ENCODE data around the gene RGS5. TPM values are rescaled to one million over a fixed set of nuclear protein-coding genes. Genes with fewer than 3 reads are reported as not detected.
"Not testable (repeated sequence)": the region's sequence is repeated elsewhere in the genome, so short reads cannot be mapped to it uniquely, and the experiment has no call there.

RGS5 gene
- total and polyA plus RNA-seq, 5 donors from 2014 or later = 1.8 to 4.1 (median 2.4) TPM

- H3K27ac Mint-ChIP-seq = no peak overlapping the region
- peaks cover 10% of the 10 kb centered on the region for H3K36me3 Mint-ChIP-seq
- H3K27me3 Mint-ChIP-seq = no peaks in the 10 kb centered on the region
- Histone ChIP-seq H3K27ac (ENCODE audit: insufficient read depth, low read length, poor library complexity, severe bottlenecking) (no peak overlapping the region), H3K27me3 (ENCODE audit: control insufficient read depth, insufficient read depth, low read length) (peaks cover 2% of the 10 kb centered on the region), H3K9me3 (ENCODE audit: control insufficient read depth in 2 of 2, low read length in 2 of 2) (no peaks in the 10 kb centered on the region), H3K4me1 (ENCODE audit: control insufficient read depth, insufficient read depth, low read length, poor library complexity, severe bottlenecking) (no peaks in the 10 kb centered on the region), H3K36me3 (ENCODE audit: control insufficient read depth, insufficient read depth, low read length) (no peaks in the 10 kb centered on the region), H3K4me3 (ENCODE audit: low read depth, low read length) (no peak overlapping the region)
- DNase-seq = no peak
- peaks cover 0 to 8% (median 3%) of the 10 kb centered on the region in 7 donors for H3K9me3 Mint-ChIP-seq
- ATAC-seq (ENCODE audit: low read depth in 2 of 2) = no peak
- no peak overlapping the region for H3K4me3 Mint-ChIP-seq
- H3K4me1 Mint-ChIP-seq = no peaks in the 10 kb centered on the region
These were observed 28.1 kb upstream of the RGS5 start for GRCh38 chr1:163230827-163231226.

GRCh38 chr1:163228271-163228670, 25.6 kb upstream of the RGS5 start:
- not testable (repeated sequence) for H3K27ac ChIP-seq (ENCODE audit: insufficient read depth, low read length, poor library complexity, severe bottlenecking); H3K27me3 ChIP-seq (ENCODE audit: control insufficient read depth, insufficient read depth, low read length); H3K36me3 Mint-ChIP-seq; DNase-seq; H3K27ac Mint-ChIP-seq; H3K9me3 ChIP-seq (ENCODE audit: control insufficient read depth in 2 of 2, low read length in 2 of 2); H3K27me3 Mint-ChIP-seq; H3K4me3 Mint-ChIP-seq; H3K4me3 ChIP-seq (ENCODE audit: low read depth, low read length); ATAC-seq (ENCODE audit: low read depth in 2 of 2); H3K4me1 Mint-ChIP-seq; H3K4me1 ChIP-seq (ENCODE audit: control insufficient read depth, insufficient read depth, low read length, poor library complexity, severe bottlenecking); H3K36me3 ChIP-seq (ENCODE audit: control insufficient read depth, insufficient read depth, low read length)
- peaks cover 0 to 16% (median 4%) of the 10 kb centered on the region in 7 donors for H3K9me3 Mint-ChIP-seq

- Histone ChIP-seq H3K27ac (ENCODE audit: insufficient read depth, low read length, poor library complexity, severe bottlenecking) (no peak overlapping the region), H3K4me1 (ENCODE audit: control insufficient read depth, insufficient read depth, low read length, poor library complexity, severe bottlenecking) (no peaks in the 10 kb centered on the region), H3K9me3 (ENCODE audit: control insufficient read depth in 2 of 2, low read length in 2 of 2) (no peaks in the 10 kb centered on the region), H3K27me3 (ENCODE audit: control insufficient read depth, insufficient read depth, low read length) (peaks cover 2% of the 10 kb centered on the region), H3K36me3 (ENCODE audit: control insufficient read depth, insufficient read depth, low read length) (no peaks in the 10 kb centered on the region), H3K4me3 (ENCODE audit: low read depth, low read length) (no peak overlapping the region)
- no peaks in the 10 kb centered on the region for H3K4me1 Mint-ChIP-seq
- ATAC-seq (ENCODE audit: low read depth in 2 of 2) (no peak), DNase-seq (no peak)
- H3K27me3 Mint-ChIP-seq = no peaks in the 10 kb centered on the region
- H3K4me3 Mint-ChIP-seq = no peak overlapping the region
- H3K36me3 Mint-ChIP-seq = peaks cover 10% of the 10 kb centered on the region
- H3K27ac Mint-ChIP-seq = no peak overlapping the region
- peaks cover 0 to 16% (median 4%) of the 10 kb centered on the region in 7 donors for H3K9me3 Mint-ChIP-seq
These were observed 24.4 kb upstream of the RGS5 start for GRCh38 chr1:163227126-163227525.

GRCh38 chr1:163213626-163214025, 10.9 kb upstream of the RGS5 start:
- Histone ChIP-seq H3K27me3 (ENCODE audit: control insufficient read depth, insufficient read depth, low read length) (peaks cover 3% of the 10 kb centered on the region), H3K27ac (ENCODE audit: insufficient read depth, low read length, poor library complexity, severe bottlenecking) (no peak overlapping the region), H3K36me3 (ENCODE audit: control insufficient read depth, insufficient read depth, low read length) (no peaks in the 10 kb centered on the region), H3K4me3 (ENCODE audit: low read depth, low read length) (no peak overlapping the region), H3K9me3 (ENCODE audit: control insufficient read depth in 2 of 2, low read length in 2 of 2) (no peaks in the 10 kb centered on the region), H3K4me1 (ENCODE audit: control insufficient read depth, insufficient read depth, low read length, poor library complexity, severe bottlenecking) (no peaks in the 10 kb centered on the region)
- ATAC-seq (ENCODE audit: low read depth in 2 of 2) (no peak), DNase-seq (no peak)
- Mint-ChIP-seq H3K9me3 (peaks cover 0 to 4% (median 0%) of the 10 kb centered on the region in 7 donors), H3K4me1 (no peaks in the 10 kb centered on the region), H3K27ac (no peak overlapping the region), H3K27me3 (peaks cover 9% of the 10 kb centered on the region), H3K36me3 (no peaks in the 10 kb centered on the region), H3K4me3 (no peak overlapping the region)

GRCh38 chr1:163211667-163212066, 9.0 kb upstream of the RGS5 start:
- Mint-ChIP-seq H3K9me3 (peaks cover 0 to 4% (median 0%) of the 10 kb centered on the region in 7 donors), H3K4me3 (no peak overlapping the region), H3K36me3 (no peaks in the 10 kb centered on the region), H3K27me3 (peaks cover 9% of the 10 kb centered on the region), H3K4me1 (no peaks in the 10 kb centered on the region), H3K27ac (no peak overlapping the region)
- Histone ChIP-seq H3K36me3 (ENCODE audit: control insufficient read depth, insufficient read depth, low read length) (no peaks in the 10 kb centered on the region), H3K4me3 (ENCODE audit: low read depth, low read length) (no peak overlapping the region), H3K9me3 (ENCODE audit: control insufficient read depth in 2 of 2, low read length in 2 of 2) (no peaks in the 10 kb centered on the region), H3K27me3 (ENCODE audit: control insufficient read depth, insufficient read depth, low read length) (peaks cover 3% of the 10 kb centered on the region), H3K27ac (ENCODE audit: insufficient read depth, low read length, poor library complexity, severe bottlenecking) (no peak overlapping the region), H3K4me1 (ENCODE audit: control insufficient read depth, insufficient read depth, low read length, poor library complexity, severe bottlenecking) (no peaks in the 10 kb centered on the region)
- ATAC-seq (ENCODE audit: low read depth in 2 of 2) (no peak), DNase-seq (no peak)

- Mint-ChIP-seq H3K27ac (no peak overlapping the region), H3K27me3 (peaks cover 4% of the 10 kb centered on the region), H3K4me3 (no peak overlapping the region)
These were observed 2.8 kb upstream of the RGS5 start for GRCh38 chr1:163205513-163205912.

GRCh38 chr1:163203561-163203960, 845 bp upstream of the RGS5 start:
- Histone ChIP-seq H3K4me3 (ENCODE audit: low read depth, low read length) (no peak overlapping the region), H3K4me1 (ENCODE audit: control insufficient read depth, insufficient read depth, low read length, poor library complexity, severe bottlenecking) (no peaks in the 10 kb centered on the region), H3K9me3 (ENCODE audit: control insufficient read depth in 2 of 2, low read length in 2 of 2) (no peaks in the 10 kb centered on the region), H3K36me3 (ENCODE audit: control insufficient read depth, insufficient read depth, low read length) (no peaks in the 10 kb centered on the region), H3K27ac (ENCODE audit: insufficient read depth, low read length, poor library complexity, severe bottlenecking) (no peak overlapping the region), H3K27me3 (ENCODE audit: control insufficient read depth, insufficient read depth, low read length) (no peaks in the 10 kb centered on the region)
- no peak for ATAC-seq (ENCODE audit: low read depth in 2 of 2)
- no peak for DNase-seq
- peaks cover 4% of the 10 kb centered on the region for H3K27me3 Mint-ChIP-seq
- H3K27ac Mint-ChIP-seq = no peak overlapping the region
- H3K4me3 Mint-ChIP-seq = no peak overlapping the region
- H3K9me3 Mint-ChIP-seq = no peaks in the 10 kb centered on the region
- no peaks in the 10 kb centered on the region for H3K36me3 Mint-ChIP-seq
- H3K4me1 Mint-ChIP-seq = no peaks in the 10 kb centered on the region

More at GRCh38 chr1:163205513-163205912, 2.8 kb upstream of the RGS5 start:
- DNase-seq = no peak
- H3K9me3 ChIP-seq (ENCODE audit: control insufficient read depth in 2 of 2, low read length in 2 of 2) = no peaks in the 10 kb centered on the region
- H3K27me3 ChIP-seq (ENCODE audit: control insufficient read depth, insufficient read depth, low read length) = no peaks in the 10 kb centered on the region
- no peaks in the 10 kb centered on the region for H3K4me1 ChIP-seq (ENCODE audit: control insufficient read depth, insufficient read depth, low read length, poor library complexity, severe bottlenecking)
- no peak overlapping the region for H3K4me3 ChIP-seq (ENCODE audit: low read depth, low read length)
- ATAC-seq (ENCODE audit: low read depth in 2 of 2) = no peak
- no peaks in the 10 kb centered on the region for H3K36me3 ChIP-seq (ENCODE audit: control insufficient read depth, insufficient read depth, low read length)
- H3K4me1 Mint-ChIP-seq = no peaks in the 10 kb centered on the region
- no peaks in the 10 kb centered on the region for H3K36me3 Mint-ChIP-seq
- no peak overlapping the region for H3K27ac ChIP-seq (ENCODE audit: insufficient read depth, low read length, poor library complexity, severe bottlenecking)
- H3K9me3 Mint-ChIP-seq = no peaks in the 10 kb centered on the region

- Mint-ChIP-seq H3K36me3 (no peaks in the 10 kb centered on the region), H3K27me3 (peaks cover 7% of the 10 kb centered on the region), H3K9me3 (no peaks in the 10 kb centered on the region), H3K4me3 (no peak overlapping the region), H3K27ac (no peak overlapping the region), H3K4me1 (no peaks in the 10 kb centered on the region)
- Histone ChIP-seq H3K27me3 (ENCODE audit: control insufficient read depth, insufficient read depth, low read length) (no peaks in the 10 kb centered on the region), H3K9me3 (ENCODE audit: control insufficient read depth in 2 of 2, low read length in 2 of 2) (no peaks in the 10 kb centered on the region), H3K4me3 (ENCODE audit: low read depth, low read length) (no peak overlapping the region), H3K27ac (ENCODE audit: insufficient read depth, low read length, poor library complexity, severe bottlenecking) (no peak overlapping the region), H3K4me1 (ENCODE audit: control insufficient read depth, insufficient read depth, low read length, poor library complexity, severe bottlenecking) (no peaks in the 10 kb centered on the region), H3K36me3 (ENCODE audit: control insufficient read depth, insufficient read depth, low read length) (no peaks in the 10 kb centered on the region)
- ATAC-seq (ENCODE audit: low read depth in 2 of 2) (no peak), DNase-seq (no peak)
These were observed 810 bp downstream of the RGS5 start for GRCh38 chr1:163201906-163202305.
